Frontal cortex (tissue), 4 donors: Measurements from ENCODE around the gene VPS37C. TPM values are rescaled to one million over a fixed set of nuclear protein-coding genes. Genes with fewer than 3 reads are reported as not detected.
"Not testable (repeated sequence)": the region's sequence is repeated elsewhere in the genome, so short reads cannot be mapped to it uniquely, and the experiment has no call there.

Source experiments
- DNase-seq, 2 donors: peaks; one replicate each; pipeline ENCODE4 v3.0.0; 2012; ENCODE audit warnings: low spot score in 2 of 2
- FAIRE-seq: peaks from 2 replicates; lab custom pipeline; 2012; peaks lifted over from hg19 to GRCh38; lab: Jason Lieb, UNC
- total RNA-seq: library from RNA; depleted of rRNA; stranded (reverse); fragments of >200 nt; gene quantifications from one replicate; pipeline ENCODE4 v1.2.3, GENCODE V29; 2014
- donor health status: control.
- donor health status: control.
- donor health status: control.

VPS37C gene
- total RNA-seq, 1 donor from 2014 or later = 4.5 TPM

- not testable (repeated sequence) for DNase-seq, FAIRE-seq
Observed at GRCh38 chr11:61180205-61180604, 19.0 kb upstream of the VPS37C start.

- DNase-seq (no peak), FAIRE-seq (no peak)
Observed at GRCh38 chr11:61176446-61176845, 15.2 kb upstream of the VPS37C start.

- no peak for DNase-seq
- FAIRE-seq = no peak
Observed at GRCh38 chr11:61174949-61175348, 13.7 kb upstream of the VPS37C start.

GRCh38 chr11:61174273-61174672 is 13.0 kb upstream of the VPS37C start:
- FAIRE-seq (no peak), DNase-seq (no peak)

GRCh38 chr11:61173456-61173855 is 12.2 kb upstream of the VPS37C start:
- DNase-seq (no peak), FAIRE-seq (no peak)

- DNase-seq (no peak), FAIRE-seq (no peak)
Observed at GRCh38 chr11:61172888-61173287, 11.7 kb upstream of the VPS37C start.

- no peak for FAIRE-seq
- no peak for DNase-seq
Observed at GRCh38 chr11:61172356-61172755, 11.1 kb upstream of the VPS37C start.

- FAIRE-seq = no peak
- DNase-seq = no peak
Observed at GRCh38 chr11:61171907-61172306, 10.7 kb upstream of the VPS37C start.

GRCh38 chr11:61170566-61170965 is 9.3 kb upstream of the VPS37C start:
- DNase-seq = no peak
- FAIRE-seq = no peak

- FAIRE-seq (no peak), DNase-seq (no peak)
Observed at GRCh38 chr11:61168800-61169199, 7.6 kb upstream of the VPS37C start.

GRCh38 chr11:61168042-61168688 is 6.9 kb upstream of the VPS37C start:
- FAIRE-seq = no peak

GRCh38 chr11:61166331-61166730 is 5.1 kb upstream of the VPS37C start:
- DNase-seq, FAIRE-seq: not testable (repeated sequence)

More at GRCh38 chr11:61168042-61168688, 6.9 kb upstream of the VPS37C start:
- no peak for DNase-seq

- not testable (repeated sequence) for DNase-seq, FAIRE-seq
Observed at GRCh38 chr11:61165785-61166184, 4.6 kb upstream of the VPS37C start.

GRCh38 chr11:61164606-61165424 is 3.6 kb upstream of the VPS37C start:
- no peak for FAIRE-seq
- DNase-seq = no peak

- DNase-seq (no peak), FAIRE-seq (no peak)
Observed at GRCh38 chr11:61163714-61164605, 2.7 kb upstream of the VPS37C start.

- DNase-seq = no peak
- no peak for FAIRE-seq
Observed at GRCh38 chr11:61163021-61163420, 1.8 kb upstream of the VPS37C start.

- DNase-seq (peak in 1 of 2 donors; percentile 34), FAIRE-seq (no peak)
Observed at GRCh38 chr11:61162092-61162941, 1.1 kb upstream of the VPS37C start.

GRCh38 chr11:61160487-61161189 is 588 bp downstream of the VPS37C start:
- FAIRE-seq = no peak
- no peak for DNase-seq
